GM12872 (cell line): ENCODE results near the gene OSGIN1.

Source experiments
- TF ChIP-seq, protein P1 (sequence below): IDR thresholded peaks from 3 replicates; pipeline ENCODE4 v1.5.1; 2011; ENCODE audit warnings: low read depth, mild to moderate bottlenecking, low read length, moderate library complexity; ENCODE audit not compliant: insufficient read depth

The OSGIN1 gene, protein sequence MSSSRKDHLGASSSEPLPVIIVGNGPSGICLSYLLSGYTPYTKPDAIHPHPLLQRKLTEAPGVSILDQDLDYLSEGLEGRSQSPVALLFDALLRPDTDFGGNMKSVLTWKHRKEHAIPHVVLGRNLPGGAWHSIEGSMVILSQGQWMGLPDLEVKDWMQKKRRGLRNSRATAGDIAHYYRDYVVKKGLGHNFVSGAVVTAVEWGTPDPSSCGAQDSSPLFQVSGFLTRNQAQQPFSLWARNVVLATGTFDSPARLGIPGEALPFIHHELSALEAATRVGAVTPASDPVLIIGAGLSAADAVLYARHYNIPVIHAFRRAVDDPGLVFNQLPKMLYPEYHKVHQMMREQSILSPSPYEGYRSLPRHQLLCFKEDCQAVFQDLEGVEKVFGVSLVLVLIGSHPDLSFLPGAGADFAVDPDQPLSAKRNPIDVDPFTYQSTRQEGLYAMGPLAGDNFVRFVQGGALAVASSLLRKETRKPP

DNA sequence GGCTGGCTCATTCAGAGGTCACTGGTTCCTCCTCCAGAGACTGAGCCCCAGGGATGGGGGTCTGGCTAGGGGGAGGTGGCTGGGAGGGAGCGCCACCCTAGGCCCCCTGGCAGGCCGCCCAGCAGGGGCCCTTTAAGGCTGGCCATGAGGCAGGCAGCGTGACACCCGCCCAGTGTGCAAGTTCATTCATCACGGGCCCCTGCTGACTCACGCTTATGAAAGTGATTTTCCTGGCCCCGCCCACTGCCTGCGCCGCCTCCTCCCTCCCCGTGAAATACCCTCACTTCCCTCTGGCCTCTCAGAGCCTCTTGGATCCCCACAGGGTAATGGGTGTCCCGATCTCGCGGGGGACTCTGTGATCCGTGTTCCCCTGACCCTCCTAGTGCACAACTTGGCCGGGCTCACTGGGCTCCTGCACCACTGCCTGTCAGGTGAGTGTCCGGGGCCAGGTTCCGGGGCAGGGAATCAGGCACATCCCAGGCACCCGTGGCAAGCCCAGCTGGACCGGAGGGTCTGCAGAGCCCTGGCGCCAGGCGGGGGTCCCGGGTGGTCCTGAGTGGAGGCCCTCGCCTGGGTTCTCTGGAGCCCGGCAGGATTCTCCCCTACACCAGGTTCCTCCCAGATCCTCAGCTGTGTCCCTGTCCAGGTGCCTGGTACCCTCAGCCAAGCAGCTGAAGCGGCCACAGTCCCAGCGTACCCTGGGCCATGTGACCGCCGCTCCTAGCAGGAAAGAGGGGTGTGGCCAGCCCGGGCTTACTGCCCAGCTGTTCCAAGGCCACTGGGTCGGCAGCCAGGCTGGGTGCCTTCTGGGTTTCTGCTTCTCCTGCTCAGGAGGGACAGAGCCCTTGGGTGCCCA lies at the start of gene OSGIN1:
TSS of gene OSGIN1 (plus strand) at position 301 of the 856 bp plus-strand sequence. CDS start 4,432 bp downstream, outside the sequence.
- TF ChIP-seq, protein P1, sequence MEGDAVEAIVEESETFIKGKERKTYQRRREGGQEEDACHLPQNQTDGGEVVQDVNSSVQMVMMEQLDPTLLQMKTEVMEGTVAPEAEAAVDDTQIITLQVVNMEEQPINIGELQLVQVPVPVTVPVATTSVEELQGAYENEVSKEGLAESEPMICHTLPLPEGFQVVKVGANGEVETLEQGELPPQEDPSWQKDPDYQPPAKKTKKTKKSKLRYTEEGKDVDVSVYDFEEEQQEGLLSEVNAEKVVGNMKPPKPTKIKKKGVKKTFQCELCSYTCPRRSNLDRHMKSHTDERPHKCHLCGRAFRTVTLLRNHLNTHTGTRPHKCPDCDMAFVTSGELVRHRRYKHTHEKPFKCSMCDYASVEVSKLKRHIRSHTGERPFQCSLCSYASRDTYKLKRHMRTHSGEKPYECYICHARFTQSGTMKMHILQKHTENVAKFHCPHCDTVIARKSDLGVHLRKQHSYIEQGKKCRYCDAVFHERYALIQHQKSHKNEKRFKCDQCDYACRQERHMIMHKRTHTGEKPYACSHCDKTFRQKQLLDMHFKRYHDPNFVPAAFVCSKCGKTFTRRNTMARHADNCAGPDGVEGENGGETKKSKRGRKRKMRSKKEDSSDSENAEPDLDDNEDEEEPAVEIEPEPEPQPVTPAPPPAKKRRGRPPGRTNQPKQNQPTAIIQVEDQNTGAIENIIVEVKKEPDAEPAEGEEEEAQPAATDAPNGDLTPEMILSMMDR: no peak

DNA sequence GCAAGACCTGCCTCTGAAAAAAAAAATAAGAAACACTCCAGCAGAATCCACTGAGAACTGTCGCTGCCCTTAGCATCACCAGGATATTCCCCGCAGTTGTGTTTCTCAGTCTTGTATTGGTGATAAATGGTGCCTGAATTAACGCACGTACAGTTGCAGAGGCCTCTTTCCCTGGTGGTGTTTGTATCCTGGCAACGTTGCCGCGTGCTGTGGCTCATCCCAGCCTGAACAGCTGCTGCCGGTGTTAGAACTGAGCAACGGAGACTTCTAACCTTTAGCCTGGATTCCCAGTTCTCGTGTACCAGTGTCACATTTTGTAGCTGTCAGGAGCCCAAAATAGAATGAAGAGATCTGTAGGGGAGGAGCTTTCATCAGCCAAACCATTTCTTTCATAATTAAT lies 49.3 kb upstream of the OSGIN1 start:
- TF ChIP-seq, protein P1: no peak

DNA sequence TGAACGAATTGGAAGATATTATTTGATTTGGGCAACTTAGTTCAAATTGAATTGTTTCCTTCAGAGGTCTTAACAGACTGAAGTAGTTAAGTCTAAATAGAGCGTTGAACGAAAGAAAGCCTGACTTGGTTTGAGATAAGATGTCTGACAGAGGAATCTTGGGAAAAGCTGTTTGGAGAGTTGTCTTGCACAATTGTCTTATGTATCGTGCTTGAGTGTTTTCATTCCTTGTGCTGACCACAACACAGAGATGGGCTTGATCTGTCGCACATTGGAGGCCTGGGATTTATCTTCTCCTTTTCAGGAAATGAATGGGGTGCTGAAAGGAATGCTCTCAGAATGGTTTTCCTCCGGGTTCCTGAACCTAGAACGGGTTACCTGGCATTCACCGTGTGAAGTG lies 46.4 kb upstream of the OSGIN1 start:
- TF ChIP-seq, protein P1: no peak

DNA sequence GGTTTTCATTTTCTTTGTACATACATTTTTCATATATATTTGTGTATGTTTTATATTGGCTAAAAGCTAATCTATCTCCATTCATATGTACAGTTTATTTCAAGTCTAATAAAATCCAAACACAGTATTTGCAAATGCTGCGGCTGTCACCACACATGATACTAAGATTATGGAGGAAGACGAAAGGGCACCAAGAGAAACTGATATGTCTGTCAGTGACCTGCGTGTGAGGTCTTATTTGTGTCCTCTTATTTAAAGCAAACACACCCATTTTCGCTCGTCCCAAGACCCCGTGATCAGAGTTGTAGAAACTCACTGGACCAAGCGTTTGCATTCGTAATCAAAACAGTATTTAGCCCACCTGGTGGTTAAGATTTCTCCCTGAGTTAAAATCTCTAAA lies 45.9 kb upstream of the OSGIN1 start:
- TF ChIP-seq, protein P1: no peak

DNA sequence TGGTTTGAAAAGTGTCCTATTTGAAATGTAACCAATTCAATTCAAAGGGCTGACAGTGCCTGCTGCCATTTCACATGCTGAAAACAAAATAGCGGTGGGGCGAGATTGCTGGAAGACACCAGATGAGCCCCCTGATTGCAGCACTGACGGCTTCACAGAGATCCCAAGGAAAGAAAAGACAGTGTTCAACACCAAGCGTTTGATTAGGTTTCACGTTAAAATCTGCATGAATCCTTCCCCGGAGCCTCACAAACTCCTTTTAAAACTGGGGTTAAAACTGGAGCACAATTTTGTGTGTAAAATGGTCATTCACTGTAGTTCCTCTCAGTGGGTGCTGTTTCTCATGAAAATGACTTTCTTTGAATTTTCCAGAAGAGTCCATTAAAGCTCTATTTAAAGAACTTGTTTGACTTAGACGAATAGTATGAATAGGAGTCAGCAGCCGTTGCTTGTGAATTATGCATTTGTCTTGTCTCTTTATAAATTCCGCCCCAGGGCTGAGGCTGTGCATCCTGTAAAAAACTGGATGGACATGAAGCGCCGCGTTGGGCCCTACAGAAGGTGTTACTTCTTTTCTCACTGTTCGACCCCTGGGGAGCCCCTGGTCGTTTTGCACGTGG lies 45.3 kb upstream of the OSGIN1 start:
- TF ChIP-seq, protein P1: no peak

DNA sequence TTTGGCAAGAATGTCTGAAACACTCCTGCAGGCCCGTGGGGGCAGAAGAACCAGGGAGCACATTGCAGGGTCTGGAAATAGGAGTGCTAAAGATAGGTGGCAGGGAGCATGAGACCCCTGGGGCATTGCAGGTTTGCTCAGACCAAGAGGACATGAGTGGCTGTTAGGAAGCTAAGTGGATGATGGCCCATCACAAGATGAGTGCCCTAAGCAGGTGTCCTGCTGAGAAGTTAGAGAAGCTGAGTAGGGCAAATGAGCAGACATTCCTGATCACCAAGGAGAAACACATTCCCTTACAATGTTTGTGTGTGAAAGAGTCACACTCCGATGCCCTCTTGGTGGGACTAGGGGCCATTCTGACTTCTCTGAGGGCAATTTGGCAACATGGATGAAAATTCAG lies 44.2 kb upstream of the OSGIN1 start:
- TF ChIP-seq, protein P1: no peak

DNA sequence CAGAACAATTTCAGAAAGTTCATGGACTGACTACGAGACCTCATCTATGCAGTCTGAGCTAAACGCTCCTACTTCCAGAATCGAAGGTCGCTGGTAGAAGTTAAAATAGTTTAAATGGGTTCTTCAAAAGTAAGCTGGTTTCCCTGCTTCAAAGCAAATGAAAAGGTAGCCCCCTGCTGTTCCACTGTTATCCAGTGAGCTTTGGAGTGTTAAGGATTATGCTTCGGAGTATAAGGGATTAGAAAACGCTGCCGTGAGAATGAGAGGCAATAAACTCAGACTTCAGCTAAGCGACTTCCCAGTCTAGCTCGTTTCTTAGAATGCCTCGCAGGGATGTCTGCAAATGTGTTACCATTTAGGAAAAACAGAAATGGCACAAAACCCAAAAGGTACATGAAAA lies 41.8 kb upstream of the OSGIN1 start:
- TF ChIP-seq, protein P1: no peak
